Measurements from ENCODE around the gene ENOX2.

ENOX2 gene

GRCh38 chrX:130885996-130886395 is 17.0 kb downstream of the ENOX2 start:
- Histone ChIP-seq H3K4me1 (ENCODE audit: control insufficient read depth in 1 of 2, insufficient read depth in 1 of 2, low read depth in 1 of 2, low read length in 1 of 2) (no peaks in the 10 kb centered on the region), H3K9me3 (no peaks in the 10 kb centered on the region), H3K4me3 (ENCODE audit: low read depth in 1 of 2, low read length in 1 of 2) (no peak overlapping the region), H3K27me3 (no peaks in the 10 kb centered on the region), H3K36me3 (no peaks in the 10 kb centered on the region), H3K27ac (no peak overlapping the region)
- TF ChIP-seq, protein P1, sequence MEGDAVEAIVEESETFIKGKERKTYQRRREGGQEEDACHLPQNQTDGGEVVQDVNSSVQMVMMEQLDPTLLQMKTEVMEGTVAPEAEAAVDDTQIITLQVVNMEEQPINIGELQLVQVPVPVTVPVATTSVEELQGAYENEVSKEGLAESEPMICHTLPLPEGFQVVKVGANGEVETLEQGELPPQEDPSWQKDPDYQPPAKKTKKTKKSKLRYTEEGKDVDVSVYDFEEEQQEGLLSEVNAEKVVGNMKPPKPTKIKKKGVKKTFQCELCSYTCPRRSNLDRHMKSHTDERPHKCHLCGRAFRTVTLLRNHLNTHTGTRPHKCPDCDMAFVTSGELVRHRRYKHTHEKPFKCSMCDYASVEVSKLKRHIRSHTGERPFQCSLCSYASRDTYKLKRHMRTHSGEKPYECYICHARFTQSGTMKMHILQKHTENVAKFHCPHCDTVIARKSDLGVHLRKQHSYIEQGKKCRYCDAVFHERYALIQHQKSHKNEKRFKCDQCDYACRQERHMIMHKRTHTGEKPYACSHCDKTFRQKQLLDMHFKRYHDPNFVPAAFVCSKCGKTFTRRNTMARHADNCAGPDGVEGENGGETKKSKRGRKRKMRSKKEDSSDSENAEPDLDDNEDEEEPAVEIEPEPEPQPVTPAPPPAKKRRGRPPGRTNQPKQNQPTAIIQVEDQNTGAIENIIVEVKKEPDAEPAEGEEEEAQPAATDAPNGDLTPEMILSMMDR (IDR thresholded peaks at IDR 0.05): no peak

DNA sequence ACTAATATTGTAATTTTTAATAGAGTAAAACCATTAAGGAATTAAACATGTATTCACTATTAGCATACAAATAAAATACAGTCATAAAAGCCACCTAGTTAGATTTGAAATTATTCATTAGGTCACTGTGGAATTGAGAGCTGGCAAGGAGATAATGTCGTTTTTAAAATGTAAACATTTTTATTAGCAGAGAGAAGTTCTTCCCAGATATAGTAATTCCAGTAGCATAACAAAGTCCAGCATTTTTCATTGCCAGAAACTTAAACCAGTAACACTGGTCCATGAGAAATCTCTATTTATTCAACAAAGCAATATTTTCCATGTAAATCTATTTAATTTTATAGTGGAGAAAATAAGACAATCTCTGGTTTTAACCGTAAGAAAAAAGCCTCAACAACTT is 17.5 kb downstream of the ENOX2 start:
- H3K27ac ChIP-seq: no peak overlapping the region
- no peaks in the 10 kb centered on the region for H3K9me3 ChIP-seq
- no peaks in the 10 kb centered on the region for H3K36me3 ChIP-seq
- no peaks in the 10 kb centered on the region for H3K27me3 ChIP-seq
- H3K4me1 ChIP-seq (ENCODE audit: control insufficient read depth in 1 of 2, insufficient read depth in 1 of 2, low read depth in 1 of 2, low read length in 1 of 2): no peaks in the 10 kb centered on the region
- no peak overlapping the region for H3K4me3 ChIP-seq (ENCODE audit: low read depth in 1 of 2, low read length in 1 of 2)
- TF ChIP-seq, protein P1 (IDR thresholded peaks at IDR 0.05): no peak

- no peak overlapping the region for H3K27ac ChIP-seq
- no peaks in the 10 kb centered on the region for H3K36me3 ChIP-seq
- TF ChIP-seq, protein P1 (IDR thresholded peaks at IDR 0.05): no peak
- H3K9me3 ChIP-seq: no peaks in the 10 kb centered on the region
- H3K4me3 ChIP-seq (ENCODE audit: low read depth in 1 of 2, low read length in 1 of 2): no peak overlapping the region
- H3K4me1 ChIP-seq (ENCODE audit: control insufficient read depth in 1 of 2, insufficient read depth in 1 of 2, low read depth in 1 of 2, low read length in 1 of 2): no peaks in the 10 kb centered on the region
- H3K27me3 ChIP-seq: no peaks in the 10 kb centered on the region
These were observed 18.4 kb downstream of the ENOX2 start for GRCh38 chrX:130884627-130885026.

DNA sequence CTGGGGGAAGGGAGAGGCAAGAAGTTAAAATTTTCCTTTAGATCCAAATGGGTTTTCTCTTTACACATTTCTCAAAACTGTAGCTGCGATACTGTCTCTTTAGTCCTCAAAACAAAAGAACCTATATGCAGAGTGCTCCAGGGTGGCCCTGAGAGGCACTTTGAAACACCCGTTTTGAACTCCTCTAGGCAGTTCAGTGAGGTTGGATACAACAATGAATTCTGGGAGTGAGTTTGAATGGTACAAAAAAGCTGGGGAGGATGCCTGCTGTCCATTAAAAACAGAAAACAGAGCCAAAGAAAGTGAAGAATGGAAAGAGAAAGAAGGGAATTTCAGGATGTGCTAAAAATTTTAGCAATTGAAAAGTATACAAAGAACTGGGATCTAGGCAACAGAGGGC is 23.1 kb downstream of the ENOX2 start:
- no peaks in the 10 kb centered on the region for H3K27me3 ChIP-seq
- no peaks in the 10 kb centered on the region for H3K36me3 ChIP-seq
- no peak overlapping the region for H3K27ac ChIP-seq
- TF ChIP-seq, protein P1 (IDR thresholded peaks at IDR 0.05): no peak
- H3K4me3 ChIP-seq (ENCODE audit: low read depth in 1 of 2, low read length in 1 of 2): no peak overlapping the region
- H3K4me1 ChIP-seq (ENCODE audit: control insufficient read depth in 1 of 2, insufficient read depth in 1 of 2, low read depth in 1 of 2, low read length in 1 of 2): peaks cover 3% of the 10 kb centered on the region in 2 experiments
- H3K9me3 ChIP-seq: no peaks in the 10 kb centered on the region

DNA sequence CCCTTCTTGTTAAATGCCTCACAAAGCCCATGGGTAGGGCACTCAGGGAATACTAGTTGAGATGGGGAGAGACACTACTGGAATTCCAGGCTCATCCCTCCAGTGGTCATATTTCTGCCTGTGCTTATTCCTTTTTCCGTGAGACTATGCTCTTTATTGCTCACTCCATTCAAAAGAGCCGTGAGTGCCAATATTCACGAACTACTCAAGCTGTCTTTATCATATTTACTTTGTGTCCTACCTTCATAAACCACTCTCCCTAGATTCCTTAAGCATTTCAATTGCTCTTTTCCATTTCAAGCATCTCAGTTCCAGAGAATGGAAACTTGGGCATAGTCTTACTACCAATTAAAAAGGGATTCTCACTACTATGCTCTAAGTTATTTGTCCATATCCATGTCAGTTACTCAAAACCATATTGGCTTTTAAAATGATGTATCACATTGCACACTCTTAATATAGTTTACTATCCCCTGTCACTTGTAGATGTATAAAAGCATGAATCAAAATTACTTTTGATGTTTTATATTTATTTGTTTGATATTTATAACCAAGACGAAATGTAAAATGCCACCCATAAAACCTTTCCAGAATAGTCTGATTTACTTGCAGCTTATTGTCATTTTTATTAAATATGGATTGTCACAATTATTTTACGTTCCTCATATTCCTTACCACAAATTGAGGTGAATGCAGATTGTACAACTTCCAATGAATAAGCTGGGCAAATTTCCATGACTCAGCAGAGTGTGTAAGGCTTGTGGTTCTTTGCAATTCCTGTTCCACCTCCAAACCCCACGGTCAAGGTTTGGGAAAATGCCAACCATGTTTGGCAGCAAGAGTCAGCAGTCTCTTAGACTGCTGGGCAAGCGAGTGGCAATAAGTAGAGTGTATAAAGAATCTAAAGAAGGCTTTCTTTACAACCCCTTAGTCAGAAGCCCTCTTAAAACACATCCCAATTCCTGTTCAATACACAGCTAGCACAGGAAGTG is 24.4 kb downstream of the ENOX2 start:
- Histone ChIP-seq H3K9me3 (no peaks in the 10 kb centered on the region), H3K4me1 (ENCODE audit: control insufficient read depth in 1 of 2, insufficient read depth in 1 of 2, low read depth in 1 of 2, low read length in 1 of 2) (peaks cover 3% of the 10 kb centered on the region in 2 experiments), H3K36me3 (no peaks in the 10 kb centered on the region), H3K27ac (no peak overlapping the region), H3K4me3 (ENCODE audit: low read depth in 1 of 2, low read length in 1 of 2) (no peak overlapping the region), H3K27me3 (no peaks in the 10 kb centered on the region)
- TF ChIP-seq, protein P1 (IDR thresholded peaks at IDR 0.05): no peak
